ENCODE results near the gene CENPI. TPM values are rescaled to one million over a fixed set of nuclear protein-coding genes. Genes with fewer than 3 reads are reported as not detected.

Gene CENPI, protein sequence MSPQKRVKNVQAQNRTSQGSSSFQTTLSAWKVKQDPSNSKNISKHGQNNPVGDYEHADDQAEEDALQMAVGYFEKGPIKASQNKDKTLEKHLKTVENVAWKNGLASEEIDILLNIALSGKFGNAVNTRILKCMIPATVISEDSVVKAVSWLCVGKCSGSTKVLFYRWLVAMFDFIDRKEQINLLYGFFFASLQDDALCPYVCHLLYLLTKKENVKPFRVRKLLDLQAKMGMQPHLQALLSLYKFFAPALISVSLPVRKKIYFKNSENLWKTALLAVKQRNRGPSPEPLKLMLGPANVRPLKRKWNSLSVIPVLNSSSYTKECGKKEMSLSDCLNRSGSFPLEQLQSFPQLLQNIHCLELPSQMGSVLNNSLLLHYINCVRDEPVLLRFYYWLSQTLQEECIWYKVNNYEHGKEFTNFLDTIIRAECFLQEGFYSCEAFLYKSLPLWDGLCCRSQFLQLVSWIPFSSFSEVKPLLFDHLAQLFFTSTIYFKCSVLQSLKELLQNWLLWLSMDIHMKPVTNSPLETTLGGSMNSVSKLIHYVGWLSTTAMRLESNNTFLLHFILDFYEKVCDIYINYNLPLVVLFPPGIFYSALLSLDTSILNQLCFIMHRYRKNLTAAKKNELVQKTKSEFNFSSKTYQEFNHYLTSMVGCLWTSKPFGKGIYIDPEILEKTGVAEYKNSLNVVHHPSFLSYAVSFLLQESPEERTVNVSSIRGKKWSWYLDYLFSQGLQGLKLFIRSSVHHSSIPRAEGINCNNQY
- total RNA-seq (2022; extraction: Qiagen RNA extraction; ENCODE audit: low read depth) = 9.7 to 15.4 TPM (median 12.8 TPM) in 5 replicates

DNA sequence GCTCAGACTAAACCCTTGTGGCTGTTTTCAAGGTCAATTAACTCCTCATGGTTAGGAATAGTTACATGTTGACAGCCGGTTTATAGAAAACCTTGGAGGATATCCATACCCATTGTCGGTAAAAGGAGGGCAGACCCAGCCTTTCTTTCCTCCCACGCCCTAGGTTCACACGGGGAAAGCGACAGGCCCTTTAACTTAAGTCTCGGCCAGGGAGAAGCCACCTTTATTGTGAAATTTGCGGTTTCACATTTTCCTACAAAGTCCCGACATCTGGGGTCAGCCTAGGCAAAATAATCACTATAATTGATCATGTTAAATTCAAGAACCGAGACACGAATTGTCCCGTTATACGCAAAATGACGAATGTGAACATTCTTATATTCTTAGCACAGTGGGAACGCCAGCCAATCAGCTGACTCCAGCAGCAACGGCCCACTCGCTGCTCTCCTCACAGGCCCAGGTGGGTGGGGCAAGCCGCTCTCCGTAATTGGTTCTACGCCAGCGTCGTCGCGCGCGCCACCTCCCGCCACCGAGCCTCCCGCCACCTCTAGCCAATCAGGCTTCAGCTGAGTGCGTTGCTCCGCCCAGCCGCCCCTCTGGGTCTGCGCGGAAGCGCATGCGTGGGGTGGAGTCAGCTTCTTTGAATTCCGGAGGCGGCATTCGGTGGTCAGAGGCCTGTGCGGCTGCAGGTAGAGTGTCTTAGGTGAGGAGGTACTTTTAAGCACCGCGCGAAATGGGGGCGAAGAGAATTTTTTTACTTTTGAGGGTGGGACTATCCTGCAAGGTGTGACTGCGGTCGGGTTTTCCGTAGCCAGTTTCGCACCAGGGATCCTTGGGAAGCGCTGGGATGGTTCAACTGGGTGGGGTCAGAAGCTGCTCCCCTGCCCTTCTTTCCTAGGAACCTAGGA, at the start of gene CENPI:
TSS of gene CENPI (plus strand) at position 659 of the 908 bp plus-strand sequence. CDS start 2,867 bp downstream, outside the sequence.

DNA sequence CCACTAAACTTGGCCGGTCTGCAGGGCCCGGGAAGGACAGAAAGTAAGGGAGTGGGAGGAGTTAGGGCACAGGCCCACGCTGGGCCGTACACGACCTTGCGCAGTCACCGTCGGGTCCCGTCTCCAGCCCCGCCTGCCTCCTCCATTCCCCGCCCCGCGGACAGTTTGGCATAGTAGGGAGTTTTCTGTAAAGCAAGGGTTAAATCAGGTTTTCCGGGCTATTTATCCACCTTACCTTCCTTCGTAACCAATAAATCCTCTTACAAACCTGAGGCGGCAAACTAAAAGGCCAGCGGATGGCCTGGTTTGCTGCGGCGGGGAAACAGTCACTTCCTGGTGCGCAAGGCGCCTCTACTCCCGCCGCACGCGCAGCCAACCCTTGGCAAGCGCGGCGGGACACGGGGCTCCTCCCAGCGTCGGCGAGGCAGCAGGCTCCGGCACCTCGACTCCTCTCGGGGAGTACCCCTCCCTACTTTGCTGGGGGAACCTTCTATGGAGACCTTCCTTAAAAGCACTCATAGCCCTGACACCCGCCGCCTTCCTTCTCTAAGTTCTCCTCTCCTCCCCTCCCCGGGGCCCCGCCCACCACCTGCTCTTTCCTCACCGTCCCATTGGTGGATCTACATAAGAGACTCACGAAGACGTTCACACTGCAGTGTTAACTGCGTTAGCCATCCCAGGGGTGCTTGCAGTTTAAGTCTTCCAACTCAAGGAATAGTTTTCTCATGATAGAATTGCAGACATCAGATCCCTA, 46.3 kb upstream of the CENPI start, which contains the start of gene TRMT2B:
TSS of gene TRMT2B (minus strand) at position 563 of the 754 bp plus-strand sequence. CDS start 9,822 bp downstream, outside the sequence.

DNA sequence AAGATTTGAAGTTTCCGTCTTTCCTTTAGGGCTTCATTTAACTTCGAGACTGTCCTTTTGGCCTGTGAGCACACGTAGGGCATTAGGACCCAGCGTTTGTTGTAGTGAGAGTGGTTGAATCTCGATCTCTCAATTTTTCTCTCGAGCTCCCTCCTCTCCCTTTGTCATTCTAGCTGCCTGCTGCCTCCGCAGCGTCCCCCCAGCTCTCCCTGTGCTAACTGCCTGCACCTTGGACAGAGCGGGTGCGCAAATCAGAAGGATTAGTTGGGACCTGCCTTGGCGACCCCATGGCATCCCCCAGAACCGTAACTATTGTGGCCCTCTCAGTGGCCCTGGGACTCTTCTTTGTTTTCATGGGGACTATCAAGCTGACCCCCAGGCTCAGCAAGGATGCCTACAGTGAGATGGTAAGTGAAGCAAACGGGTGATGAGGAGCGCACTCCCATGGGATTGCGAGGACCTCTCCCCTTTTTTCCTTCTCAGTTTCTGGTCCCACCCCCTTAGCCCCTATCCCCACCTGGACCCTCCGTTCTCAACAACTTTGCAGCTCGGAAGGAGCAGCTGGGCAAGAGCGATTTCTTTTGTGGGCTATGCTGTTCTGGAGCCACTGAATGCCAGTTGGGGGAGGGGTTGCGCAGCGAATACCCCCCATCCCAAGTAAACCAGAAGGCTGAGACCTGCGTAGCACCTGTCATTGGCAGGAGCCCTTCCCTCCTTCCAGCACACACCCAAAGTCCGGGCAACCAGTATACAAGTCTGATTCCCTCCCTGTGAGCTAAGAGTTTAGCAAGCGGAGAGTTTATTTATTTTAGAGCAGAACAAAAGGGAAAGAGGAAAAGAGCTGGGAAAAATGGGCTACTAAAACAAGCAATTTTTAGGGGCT, 19.0 kb upstream of the CENPI start, which contains the start of gene TMEM35A:
TSS of gene TMEM35A (plus strand) at position 164 of the 883 bp plus-strand sequence. CDS start at position 288, 124 bp downstream.

Other genes starting within 250 kb of the CENPI start
- gene NOX1, start 223.8 kb upstream of the CENPI start, total RNA-seq (2022; extraction: Qiagen RNA extraction; ENCODE audit: low read depth) = 0.07 to 0.17 TPM in 2 of 5 replicates, not detected in the others
- 0.66 to 0.79 TPM (median 0.70 TPM) in 5 replicates for gene XKRX, start 169.3 kb upstream of the CENPI start, total RNA-seq (2022; extraction: Qiagen RNA extraction; ENCODE audit: low read depth)
- gene ARL13A, start 128.5 kb upstream of the CENPI start, total RNA-seq (2022; extraction: Qiagen RNA extraction; ENCODE audit: low read depth) = 0.22 to 0.44 TPM (median 0.31 TPM) in 3 of 5 replicates, not detected in the others
- gene TRMT2B, start 46.1 kb upstream of the CENPI start, total RNA-seq (2022; extraction: Qiagen RNA extraction; ENCODE audit: low read depth) = 13.4 to 16.5 TPM (median 13.9 TPM) in 5 replicates
- gene TMEM35A, start 19.3 kb upstream of the CENPI start, total RNA-seq (2022; extraction: Qiagen RNA extraction; ENCODE audit: low read depth) = not detected in 5 replicates
- 0.06 to 0.19 TPM (median 0.16 TPM) in 5 replicates for gene DRP2, start 121.6 kb downstream of the CENPI start, total RNA-seq (2022; extraction: Qiagen RNA extraction; ENCODE audit: low read depth)
- gene TAF7L, start 193.1 kb downstream of the CENPI start, total RNA-seq (2022; extraction: Qiagen RNA extraction; ENCODE audit: low read depth) = 0.05 to 0.16 TPM (median 0.08 TPM) in 4 of 5 replicates, not detected in the other

Measured in A549 treated with GW870086 at 1 μM for 4 hours (cell line).